DMS 273 treated with DMSO at 0.1 percent for 48 hours (cell line): ENCODE measurements around the gene TENM4.

Experiments used
- DNase-seq: peaks from one replicate; lab custom pipeline; 2025; lab: John Stamatoyannopoulos, UW

Gene TENM4

GRCh38 chr11:79119491-79120284, 321.1 kb downstream of the TENM4 start:
- peak; percentile 97 for DNase-seq

DNA sequence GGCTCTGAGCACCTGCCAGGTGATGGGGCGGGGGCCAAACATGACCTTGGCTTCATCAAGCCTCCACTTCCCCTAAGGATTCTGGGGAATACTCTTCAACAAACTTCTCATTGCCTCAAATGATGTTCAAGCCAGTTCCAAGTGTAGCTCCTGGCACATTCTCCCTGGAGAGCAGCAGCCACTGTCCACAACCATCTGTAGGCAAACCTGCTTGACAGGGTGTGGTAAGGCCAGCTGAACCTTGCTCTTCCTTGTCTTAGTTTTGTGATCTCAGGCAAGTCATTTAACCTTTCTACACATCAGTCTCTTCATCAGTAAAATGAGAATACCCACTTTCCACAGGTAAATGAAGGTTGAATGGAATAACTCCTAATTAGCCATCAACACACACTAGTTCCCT, 323.3 kb downstream of the TENM4 start:
- DNase-seq: no peak

- DNase-seq: no peak
Observed at GRCh38 chr11:79116600-79116999, 324.2 kb downstream of the TENM4 start.

GRCh38 chr11:79113054-79113690, 327.7 kb downstream of the TENM4 start:
- DNase-seq: no peak

DNA sequence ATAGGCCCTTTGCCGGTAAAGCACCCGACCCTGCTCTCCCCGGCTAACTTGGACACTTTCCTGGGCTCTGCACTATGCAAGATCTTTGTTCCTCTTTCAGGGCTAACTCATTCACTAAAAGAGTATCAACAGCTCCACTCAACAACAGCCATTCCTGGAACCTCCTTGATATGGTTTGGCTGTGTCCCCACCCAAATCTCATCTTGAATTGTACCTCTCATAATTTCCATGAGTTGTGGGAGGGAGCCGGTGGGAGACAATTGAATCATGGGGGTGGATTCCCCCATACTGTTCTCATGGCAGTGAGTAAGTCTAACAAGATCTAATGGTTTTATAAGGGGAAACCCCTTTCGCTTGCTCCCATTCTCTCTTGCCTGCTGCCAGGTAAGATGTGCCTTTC, 330.0 kb downstream of the TENM4 start:
- no peak for DNase-seq

DNA sequence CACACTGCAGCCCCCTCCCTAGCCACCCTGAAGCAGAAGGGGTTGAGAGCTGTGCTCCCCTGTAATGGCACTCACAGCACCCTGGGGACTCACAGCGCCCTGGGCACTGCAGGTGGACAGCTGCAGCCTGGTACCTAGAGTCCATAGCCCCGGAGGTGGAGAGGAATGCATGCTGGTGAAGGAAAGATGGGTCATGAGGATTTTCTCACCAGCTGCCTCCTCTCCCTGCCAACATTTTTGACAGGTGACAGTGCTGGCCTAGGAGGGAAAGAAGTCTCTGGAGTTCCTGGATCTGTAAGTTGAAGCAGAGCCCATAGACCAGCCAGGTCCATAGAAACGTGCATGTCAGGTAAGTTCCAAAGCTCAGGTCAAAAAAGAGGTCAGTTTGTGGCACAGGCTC, 330.5 kb downstream of the TENM4 start:
- no peak for DNase-seq

DNA sequence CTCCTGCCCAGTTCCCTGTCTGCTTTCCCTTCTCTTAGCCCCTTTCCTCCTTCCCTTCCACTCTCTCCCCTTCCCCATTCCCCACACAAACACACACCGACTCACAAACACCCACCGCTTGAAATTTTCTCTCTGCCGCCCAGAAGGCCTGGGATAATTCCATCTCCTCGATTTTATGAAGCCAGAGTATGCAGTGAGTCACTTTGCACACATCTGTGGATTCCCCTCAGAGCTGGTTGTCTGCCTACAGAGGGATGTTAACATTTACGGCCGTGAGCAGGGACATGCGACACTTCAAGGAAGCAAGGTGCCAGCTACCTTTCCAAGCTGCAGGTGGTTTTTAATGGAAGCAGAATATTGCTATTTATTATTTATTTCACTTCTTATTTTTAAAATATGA, 332.0 kb downstream of the TENM4 start:
- no peak for DNase-seq

DNA sequence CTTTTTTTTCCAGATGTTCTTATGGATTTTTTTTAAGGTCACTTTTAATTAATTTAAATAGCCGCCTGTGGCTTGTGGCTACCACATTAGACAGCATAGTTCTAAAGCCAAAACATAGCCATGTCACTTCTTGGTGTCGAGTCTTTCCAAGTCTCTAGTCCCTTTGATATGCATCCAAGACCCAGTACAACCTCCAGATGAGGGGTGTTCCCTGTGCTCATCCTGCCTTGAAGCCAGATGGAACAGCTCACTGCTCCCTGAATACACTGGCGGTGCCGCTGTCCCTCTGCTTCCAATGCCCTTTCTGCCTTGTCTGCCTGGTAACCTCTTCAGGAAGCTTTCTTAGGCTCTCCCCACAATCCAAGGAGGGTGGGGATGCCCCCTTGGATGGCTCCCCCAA, 338.0 kb downstream of the TENM4 start:
- no peak for DNase-seq

DNA sequence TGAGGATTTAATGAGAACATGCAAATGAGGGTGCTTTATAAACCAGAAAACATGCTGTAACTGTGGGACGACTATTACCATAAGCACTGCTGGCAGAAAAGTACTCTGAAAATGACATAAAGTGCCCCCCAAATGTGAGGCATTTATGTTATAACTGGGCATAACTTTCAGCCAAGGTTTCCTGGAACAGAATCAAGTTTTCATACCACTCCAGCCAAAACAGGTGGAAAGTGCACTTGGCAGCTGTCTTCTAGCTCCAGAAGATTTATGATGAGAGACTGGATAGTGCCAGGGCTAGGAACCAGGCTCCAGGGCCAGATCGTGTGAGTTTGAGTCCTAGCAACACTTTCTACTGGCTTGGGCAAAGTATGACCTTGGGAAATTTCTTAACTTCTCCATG, 339.2 kb downstream of the TENM4 start:
- peak; percentile 47 for DNase-seq

- DNase-seq: peak; percentile 1
Observed at GRCh38 chr11:79100093-79100910, 340.5 kb downstream of the TENM4 start.

GRCh38 chr11:79098146-79098545, 342.7 kb downstream of the TENM4 start:
- no peak for DNase-seq

GRCh38 chr11:79097246-79097875, 343.5 kb downstream of the TENM4 start:
- DNase-seq: no peak

DNA sequence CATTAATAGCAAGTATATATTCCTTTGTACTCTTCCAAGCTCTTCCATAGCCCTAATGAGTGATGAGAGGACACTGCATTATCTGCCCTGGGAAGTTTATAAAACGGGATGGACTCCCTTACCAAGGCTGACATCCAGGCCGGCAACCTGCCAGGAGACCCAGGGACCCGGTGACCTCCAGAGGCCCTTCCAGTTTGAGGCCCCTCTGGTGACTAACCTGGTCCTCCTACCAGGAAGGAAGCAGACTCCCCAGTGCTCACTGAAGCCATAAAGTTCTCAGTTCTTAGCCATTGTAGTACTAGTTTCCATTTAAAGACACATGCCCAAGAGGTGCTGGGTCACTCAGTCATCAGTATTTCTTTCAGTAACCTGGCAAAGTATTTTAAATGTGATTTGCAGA, 345.4 kb downstream of the TENM4 start:
- DNase-seq: no peak

DNA sequence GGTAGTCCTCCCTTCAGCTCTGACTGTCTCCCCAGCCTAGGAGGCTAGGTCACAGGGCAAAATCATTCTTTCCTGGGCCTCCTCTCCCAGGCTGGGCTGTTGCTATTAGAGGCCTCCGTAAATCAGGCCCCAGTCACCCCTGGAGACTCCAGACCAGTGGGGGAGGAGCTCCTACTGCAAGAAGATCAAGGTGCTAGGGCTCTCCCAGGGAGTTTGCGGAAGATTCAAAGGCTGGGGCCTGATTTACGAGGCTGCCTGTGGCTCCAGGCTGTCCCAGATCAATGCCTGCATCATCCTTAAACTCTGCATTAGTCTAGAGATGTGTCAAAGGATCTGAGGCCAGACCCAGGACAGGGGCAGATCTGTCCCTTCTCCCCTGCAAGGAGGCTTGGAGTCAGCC, 346.2 kb downstream of the TENM4 start:
- DNase-seq: no peak

DNA sequence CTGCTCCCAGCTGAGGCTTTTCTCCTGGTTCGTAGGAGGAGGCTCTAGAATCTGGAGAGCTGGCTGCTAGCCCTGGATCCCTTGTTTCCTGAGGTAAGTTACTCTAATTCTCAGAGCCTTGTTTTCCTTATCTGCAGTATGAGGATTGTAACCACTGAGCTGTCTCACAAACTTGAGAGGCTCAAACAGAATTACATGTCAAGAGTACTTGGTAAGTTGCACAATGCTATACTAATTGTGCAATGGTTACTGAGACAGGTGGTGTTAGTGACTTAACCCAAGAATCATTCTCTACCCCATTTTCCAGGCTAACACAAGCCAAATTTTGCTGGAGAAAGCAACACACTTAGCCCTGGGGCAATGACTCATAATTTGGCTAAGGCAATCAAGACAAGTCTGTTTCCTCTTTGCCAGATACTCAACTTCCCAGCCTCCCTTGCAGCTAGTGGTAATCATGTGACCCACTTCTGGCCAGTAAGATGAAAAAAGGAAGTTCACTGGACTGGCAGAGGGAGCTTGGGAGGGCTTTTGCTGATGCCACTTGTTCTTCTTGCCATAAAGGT, 348.0 kb downstream of the TENM4 start:
- DNase-seq: no peak

DNA sequence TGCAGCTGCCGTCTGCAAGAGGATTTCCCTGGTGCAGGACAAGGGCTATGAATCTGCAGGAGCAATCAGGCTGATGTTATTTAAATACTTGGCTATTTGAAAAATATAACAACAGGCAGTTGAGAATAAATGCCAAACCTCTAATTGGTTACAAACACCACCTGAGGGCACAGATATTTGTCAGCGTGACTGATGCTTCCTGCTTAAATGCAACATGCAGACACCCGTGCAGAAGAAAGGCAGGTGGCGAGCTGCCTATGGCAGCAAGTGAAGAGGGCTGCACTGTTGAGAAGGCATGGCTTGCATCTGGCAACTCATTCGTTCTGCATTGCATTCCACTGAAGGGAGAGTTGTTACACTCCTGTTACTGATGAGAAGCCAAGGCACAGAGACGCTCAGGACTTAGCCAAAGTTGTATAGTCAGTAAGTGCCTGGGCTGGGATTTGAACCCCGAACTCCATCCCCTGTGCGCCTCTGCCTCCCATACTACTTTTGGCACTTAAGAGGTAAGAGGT, 350.6 kb downstream of the TENM4 start:
- no peak for DNase-seq

DNA sequence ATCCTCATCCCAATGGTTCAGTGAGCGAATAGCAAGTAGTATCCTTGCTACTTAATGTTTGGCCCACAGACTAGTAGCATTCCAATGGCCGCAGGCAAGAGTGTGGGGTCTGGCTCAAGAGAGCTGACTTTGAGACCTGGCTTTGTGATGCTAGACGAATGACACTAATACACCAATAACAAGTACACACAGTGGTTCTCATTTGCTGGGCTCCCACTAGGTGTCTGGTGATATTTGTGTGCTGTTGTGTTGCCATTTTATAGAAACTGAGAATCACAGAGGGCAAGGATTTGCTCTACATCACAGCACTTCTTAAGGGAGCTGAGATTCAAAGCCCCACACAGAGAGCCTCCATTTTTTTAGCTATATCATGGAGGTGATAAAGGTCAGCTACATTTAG, 351.2 kb downstream of the TENM4 start:
- no peak for DNase-seq

DNA sequence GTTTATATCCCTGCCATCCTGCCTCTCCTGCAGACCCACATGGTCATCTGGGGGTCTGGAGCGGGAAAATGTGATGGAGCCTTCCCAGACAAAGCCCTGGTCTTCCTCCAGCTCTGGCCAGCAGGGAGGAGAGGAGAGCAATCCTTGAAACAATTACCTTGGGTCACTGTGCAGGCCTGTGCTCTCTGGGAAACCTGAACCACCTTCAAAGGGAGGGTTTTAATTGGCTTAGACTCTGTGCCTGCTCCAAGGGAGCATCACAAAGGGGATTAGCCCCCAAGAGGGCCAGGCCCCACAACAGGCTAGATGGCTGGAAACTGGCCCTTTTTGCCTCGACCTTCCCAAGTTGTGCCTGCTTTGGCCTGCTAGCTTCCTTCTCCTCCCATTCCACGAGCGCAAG, 351.9 kb downstream of the TENM4 start:
- DNase-seq: no peak

DNA sequence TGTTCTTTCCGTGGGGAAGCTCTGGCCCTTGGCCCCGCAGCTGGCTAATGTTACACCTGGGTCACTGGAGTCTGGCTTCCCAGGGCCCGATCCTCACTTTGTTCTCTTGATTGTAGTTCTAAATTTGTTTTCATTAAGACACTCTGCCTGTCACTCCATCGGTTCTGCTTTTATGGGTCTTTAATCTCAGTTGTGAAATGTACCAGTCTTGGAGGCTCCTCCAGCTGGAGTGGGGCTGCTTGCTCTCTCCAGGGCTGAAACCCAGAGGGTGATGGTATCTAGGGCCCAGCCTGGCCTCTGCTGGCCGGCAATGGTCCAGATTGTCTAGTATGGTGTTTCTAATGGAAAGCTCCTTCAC, 352.9 kb downstream of the TENM4 start:
- DNase-seq: no peak

GRCh38 chr11:79087238-79087960, 353.4 kb downstream of the TENM4 start:
- DNase-seq: no peak

DNA sequence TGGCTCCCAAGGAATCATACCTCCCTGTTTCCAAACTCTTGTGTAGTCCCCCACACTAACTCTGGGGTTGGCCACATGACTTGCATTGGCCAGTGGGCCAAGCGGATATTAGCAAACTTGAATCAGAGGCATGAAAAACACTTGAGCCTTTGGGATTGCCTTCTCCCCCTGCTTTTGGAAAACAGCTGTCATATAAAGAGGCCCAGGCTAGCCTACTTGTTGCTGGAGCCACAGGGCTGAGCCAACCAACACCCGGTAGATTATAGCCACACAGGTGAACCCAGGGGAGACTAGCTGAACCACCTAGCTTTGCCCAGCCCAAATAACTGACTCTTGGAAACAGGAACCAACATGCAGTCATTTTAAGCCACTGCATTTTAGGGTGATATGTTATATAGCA, 354.8 kb downstream of the TENM4 start:
- no peak for DNase-seq
